IPS-18a (cell line): ENCODE results near the gene EIF4G3.
A peak's percentile ranks its signal among the peaks of the same experiment; 100 is the strongest.
"Not testable (repeated sequence)": the region's sequence is repeated elsewhere in the genome, so short reads cannot be mapped to it uniquely, and the experiment has no call there.

Experiments used
- H3K27ac ChIP-seq: one replicate; pipeline ENCODE4 v1.5.1; 2013; ENCODE audit warnings: low read length
- H3K27me3 ChIP-seq: one replicate; pipeline ENCODE4 v1.6.1; 2013; ENCODE audit warnings: mild to moderate bottlenecking, low read length; ENCODE audit not compliant: control insufficient read depth, insufficient read depth
- H3K36me3 ChIP-seq: one replicate; pipeline ENCODE4 v1.6.1; 2013; ENCODE audit warnings: low read depth, low read length; ENCODE audit not compliant: control insufficient read depth
- H3K4me1 ChIP-seq: one replicate; pipeline ENCODE4 v1.6.1; 2013; ENCODE audit warnings: low read depth, low read length; ENCODE audit not compliant: control insufficient read depth
- H3K4me3 ChIP-seq: one replicate; pipeline ENCODE4 v1.5.1; 2013; ENCODE audit warnings: low read length
- H3K9ac ChIP-seq: one replicate; pipeline ENCODE4 v1.6.1; 2013; ENCODE audit warnings: mild to moderate bottlenecking, low read length, moderate library complexity
- H3K9me3 ChIP-seq: one replicate; pipeline ENCODE4 v1.6.1; 2013; ENCODE audit warnings: low read depth, low read length; ENCODE audit not compliant: control insufficient read depth

Gene EIF4G3, protein sequence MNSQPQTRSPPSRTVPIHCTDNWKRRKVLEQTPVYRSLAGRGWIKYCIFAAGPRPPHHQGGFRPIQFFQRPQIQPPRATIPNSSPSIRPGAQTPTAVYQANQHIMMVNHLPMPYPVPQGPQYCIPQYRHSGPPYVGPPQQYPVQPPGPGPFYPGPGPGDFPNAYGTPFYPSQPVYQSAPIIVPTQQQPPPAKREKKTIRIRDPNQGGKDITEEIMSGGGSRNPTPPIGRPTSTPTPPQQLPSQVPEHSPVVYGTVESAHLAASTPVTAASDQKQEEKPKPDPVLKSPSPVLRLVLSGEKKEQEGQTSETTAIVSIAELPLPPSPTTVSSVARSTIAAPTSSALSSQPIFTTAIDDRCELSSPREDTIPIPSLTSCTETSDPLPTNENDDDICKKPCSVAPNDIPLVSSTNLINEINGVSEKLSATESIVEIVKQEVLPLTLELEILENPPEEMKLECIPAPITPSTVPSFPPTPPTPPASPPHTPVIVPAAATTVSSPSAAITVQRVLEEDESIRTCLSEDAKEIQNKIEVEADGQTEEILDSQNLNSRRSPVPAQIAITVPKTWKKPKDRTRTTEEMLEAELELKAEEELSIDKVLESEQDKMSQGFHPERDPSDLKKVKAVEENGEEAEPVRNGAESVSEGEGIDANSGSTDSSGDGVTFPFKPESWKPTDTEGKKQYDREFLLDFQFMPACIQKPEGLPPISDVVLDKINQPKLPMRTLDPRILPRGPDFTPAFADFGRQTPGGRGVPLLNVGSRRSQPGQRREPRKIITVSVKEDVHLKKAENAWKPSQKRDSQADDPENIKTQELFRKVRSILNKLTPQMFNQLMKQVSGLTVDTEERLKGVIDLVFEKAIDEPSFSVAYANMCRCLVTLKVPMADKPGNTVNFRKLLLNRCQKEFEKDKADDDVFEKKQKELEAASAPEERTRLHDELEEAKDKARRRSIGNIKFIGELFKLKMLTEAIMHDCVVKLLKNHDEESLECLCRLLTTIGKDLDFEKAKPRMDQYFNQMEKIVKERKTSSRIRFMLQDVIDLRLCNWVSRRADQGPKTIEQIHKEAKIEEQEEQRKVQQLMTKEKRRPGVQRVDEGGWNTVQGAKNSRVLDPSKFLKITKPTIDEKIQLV (N-terminal part only)

DNA sequence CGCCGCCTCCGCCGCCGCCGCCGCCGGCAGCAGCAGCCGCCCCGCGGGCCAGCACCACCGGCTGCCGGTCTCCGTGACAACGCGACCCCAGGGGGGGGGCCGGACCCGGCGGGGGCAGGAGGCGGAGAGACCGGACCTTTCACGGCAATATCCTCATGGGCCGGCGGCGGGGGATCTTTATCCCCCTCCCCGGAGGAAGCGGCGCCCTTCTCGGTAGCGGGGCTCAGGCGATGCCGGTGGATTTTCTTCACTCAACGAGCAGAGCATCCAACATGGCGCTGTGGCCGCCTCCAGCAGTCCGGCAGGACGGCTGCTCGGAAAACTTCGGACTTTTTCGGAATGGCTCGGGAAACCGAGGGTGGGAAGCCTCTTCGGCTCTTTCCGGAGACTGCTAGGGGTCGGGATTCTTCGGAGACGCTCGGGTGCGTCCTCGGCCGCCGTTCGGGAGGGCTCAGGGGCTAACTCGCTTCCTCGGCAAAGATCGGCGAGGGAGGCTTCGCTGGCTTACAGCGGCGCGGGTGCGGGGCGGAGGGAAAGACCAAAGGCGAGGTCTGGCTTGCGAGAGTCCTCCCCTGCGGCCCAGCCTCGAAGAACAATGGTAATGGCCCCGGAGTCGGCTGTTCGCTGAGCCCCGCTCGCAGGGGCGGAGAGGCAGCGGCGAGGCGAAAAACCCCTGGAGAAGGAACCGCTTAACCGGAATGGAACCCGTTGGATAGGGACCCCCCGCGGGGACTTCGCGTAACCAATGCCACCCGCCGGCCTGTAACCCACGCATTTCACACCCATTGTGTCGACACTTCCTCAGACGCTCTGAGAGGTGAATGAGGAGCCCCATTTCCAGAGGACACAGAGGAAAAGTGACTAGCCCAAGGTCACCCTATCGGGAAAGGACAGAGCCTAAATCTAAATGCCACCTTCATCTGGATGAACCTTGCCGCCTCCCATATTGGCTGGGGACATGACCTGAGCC is at the start of gene EIF4G3:
EIF4G3 (minus strand) TSS at position 312 of the 970 bp plus-strand sequence. CDS start 174,155 bp downstream, outside the sequence.
- Histone ChIP-seq H3K9me3 (no peaks in the 10 kb centered on the region), H3K27ac (peak within 1 kb of the TSS; percentile 31), H3K4me3 (peak within 1 kb of the TSS; percentile 78), H3K36me3 (no peaks in the 10 kb centered on the region), H3K9ac (peak within 1 kb of the TSS; percentile 83), H3K27me3 (peaks cover 16% of the 10 kb centered on the region), H3K4me1 (peaks cover 11% of the 10 kb centered on the region)

DNA sequence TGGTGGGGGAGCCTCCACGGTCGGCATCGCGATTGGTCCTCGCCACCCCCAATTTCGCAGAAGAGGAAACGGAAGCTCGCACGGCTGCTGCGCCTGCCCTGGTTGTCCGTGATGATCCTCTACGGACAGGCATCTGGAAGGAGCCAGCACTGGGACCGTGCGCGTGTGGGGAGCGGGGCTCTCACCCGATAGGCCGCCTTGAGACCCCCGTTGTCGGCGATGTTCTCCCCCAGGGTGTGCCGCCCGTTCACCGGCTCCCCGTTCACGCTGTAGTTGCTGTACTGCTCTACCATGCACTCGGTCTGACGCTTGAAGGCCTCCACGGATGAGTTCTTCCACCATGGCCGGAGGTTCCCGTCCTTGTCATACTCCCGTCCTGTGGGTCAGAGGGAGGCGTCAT is 48.4 kb upstream of the EIF4G3 start:
- Histone ChIP-seq H3K4me1 (no peaks in the 10 kb centered on the region), H3K4me3 (no peak overlapping the region), H3K36me3 (peaks cover 8% of the 10 kb centered on the region), H3K9me3 (no peaks in the 10 kb centered on the region), H3K9ac (no peak overlapping the region), H3K27me3 (no peaks in the 10 kb centered on the region), H3K27ac (no peak overlapping the region)

DNA sequence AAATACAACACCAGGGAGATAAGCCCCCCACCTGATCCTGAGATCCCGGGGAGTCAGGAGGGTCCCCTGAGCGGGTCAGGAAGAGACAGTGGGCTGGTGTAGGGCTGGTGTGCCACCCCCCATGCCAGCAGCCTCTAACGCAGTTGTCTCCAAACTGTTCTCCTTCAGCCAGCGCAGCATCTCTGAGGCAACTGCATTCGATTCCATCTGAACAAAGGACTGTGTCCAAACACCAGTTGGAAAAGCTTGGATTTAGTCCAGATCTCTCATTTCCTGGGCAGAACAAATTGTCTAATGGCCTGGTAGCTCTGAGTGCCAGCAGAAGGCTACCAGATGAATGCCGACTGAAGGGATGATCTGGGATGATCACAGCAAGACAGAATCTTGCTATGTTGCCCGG is 44.1 kb upstream of the EIF4G3 start:
- H3K4me1 ChIP-seq = no peaks in the 10 kb centered on the region
- no peak overlapping the region for H3K4me3 ChIP-seq
- H3K9ac ChIP-seq = no peak overlapping the region
- no peaks in the 10 kb centered on the region for H3K27me3 ChIP-seq
- peaks cover 12% of the 10 kb centered on the region for H3K36me3 ChIP-seq
- H3K27ac ChIP-seq = no peak overlapping the region
- H3K9me3 ChIP-seq = no peaks in the 10 kb centered on the region

DNA sequence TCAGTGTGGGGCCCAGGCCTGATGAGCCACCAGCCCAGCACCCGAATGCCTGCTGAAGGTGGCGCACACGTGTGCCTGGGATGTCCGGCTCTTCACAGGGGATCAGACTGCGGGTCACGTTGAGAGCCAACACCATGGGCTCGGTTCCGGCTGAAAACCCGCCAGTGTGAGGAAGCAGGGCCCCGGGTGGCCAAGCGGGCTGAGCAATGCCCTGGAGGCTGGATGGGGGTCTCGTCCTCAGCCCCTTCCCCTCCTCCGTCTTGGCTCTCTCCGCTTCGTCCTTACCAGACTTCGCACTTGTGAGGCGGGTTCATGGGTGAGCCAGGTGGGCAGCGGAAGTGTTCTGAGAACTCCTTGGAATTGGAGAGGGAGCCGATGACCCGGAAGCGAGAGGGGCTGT is 43.0 kb upstream of the EIF4G3 start:
- no peaks in the 10 kb centered on the region for H3K27me3 ChIP-seq
- H3K27ac ChIP-seq = no peak overlapping the region
- no peaks in the 10 kb centered on the region for H3K9me3 ChIP-seq
- no peak overlapping the region for H3K4me3 ChIP-seq
- no peak overlapping the region for H3K9ac ChIP-seq
- H3K4me1 ChIP-seq = no peaks in the 10 kb centered on the region
- H3K36me3 ChIP-seq = peaks cover 12% of the 10 kb centered on the region

DNA sequence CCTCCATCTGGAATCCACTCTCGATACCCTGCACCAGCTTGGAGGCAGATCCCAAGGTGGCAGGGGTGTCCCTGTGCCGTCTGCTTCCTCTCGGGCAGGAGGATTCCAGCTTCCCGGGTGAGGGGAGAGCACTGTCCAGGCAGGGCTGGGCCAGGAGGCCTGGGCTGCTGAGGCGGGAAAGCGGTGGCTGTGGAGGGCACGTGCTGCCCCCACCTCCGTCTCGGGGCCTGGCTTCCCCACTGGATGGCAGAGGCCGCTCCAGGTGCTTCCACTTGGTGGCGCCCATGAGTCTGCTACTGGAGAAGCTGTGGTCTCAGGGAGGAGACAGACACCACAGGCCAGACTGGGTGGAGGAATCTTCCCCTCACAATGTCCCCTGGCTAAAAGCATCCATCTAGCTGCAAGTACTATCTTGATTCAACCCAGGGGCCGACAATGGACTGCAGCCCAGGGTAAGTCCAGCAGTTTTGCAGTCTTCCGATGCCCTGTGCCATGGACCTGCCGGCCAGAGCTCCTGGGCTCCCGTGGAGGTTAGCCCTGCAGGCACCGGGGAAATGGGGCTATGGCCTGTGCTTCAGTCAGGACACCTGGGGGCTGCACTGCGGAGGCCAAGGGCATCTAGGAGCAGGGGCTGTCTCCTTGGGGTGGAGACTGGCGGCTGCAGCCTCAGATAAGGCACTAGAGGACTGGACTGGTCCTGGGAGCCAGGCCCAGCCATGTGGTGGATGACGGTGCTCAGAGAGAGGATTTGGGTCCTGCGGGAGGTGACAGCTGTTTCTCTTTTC is 41.3 kb upstream of the EIF4G3 start:
- H3K4me1 ChIP-seq = no peaks in the 10 kb centered on the region
- no peak overlapping the region for H3K27ac ChIP-seq
- no peak overlapping the region for H3K9ac ChIP-seq
- H3K27me3 ChIP-seq = no peaks in the 10 kb centered on the region
- no peaks in the 10 kb centered on the region for H3K9me3 ChIP-seq
- peaks cover 12% of the 10 kb centered on the region for H3K36me3 ChIP-seq
- H3K4me3 ChIP-seq = no peak overlapping the region

DNA sequence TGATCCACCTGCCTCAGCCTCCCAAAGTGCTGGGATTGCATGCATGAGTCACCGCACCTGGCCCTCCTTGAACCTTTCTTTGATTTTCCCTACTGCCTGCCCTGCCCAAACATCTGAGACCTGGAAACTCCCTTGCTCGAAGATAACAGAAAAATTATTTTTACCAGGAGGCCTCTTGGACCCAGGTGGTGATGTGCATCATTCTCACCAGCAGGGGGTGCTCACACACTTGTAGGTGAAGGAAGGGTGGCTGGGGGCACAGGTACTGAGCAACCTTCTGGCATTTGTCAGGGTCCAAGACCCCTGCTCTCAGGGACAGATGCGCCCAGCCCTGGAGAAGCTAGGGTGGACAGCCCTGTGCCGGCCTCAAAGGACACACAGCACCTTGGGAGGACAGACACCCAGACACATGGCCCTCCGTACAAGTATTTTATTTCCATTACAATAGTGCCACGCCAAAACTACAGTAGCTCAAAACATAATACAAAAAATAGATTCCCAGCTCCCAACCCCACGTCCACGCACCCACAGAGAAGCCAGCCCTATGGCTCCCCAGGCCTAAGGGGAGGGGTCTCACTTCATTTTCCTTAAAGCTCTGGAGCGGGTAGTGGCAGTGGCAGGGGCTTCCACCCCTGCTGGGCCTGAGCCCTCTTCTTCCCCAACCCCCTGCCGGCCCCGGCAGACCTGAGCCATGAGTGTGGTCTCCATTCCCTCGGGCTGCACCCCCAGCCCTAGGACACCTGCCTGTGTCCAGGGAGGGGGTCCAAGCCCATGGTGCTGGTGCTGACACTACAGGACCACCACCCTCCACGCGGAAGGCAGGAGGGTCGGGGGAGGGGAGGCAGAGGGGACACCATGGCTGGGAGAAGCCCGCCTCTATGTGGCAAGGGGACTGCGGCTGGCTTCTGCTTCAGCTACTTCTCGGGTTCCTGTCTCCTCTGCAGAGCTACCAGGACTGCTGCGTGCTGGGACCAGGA is 40.4 kb upstream of the EIF4G3 start:
- no peak overlapping the region for H3K9ac ChIP-seq
- peaks cover 12% of the 10 kb centered on the region for H3K36me3 ChIP-seq
- no peaks in the 10 kb centered on the region for H3K27me3 ChIP-seq
- no peaks in the 10 kb centered on the region for H3K4me1 ChIP-seq
- no peaks in the 10 kb centered on the region for H3K9me3 ChIP-seq
- H3K27ac ChIP-seq = no peak overlapping the region
- no peak overlapping the region for H3K4me3 ChIP-seq

DNA sequence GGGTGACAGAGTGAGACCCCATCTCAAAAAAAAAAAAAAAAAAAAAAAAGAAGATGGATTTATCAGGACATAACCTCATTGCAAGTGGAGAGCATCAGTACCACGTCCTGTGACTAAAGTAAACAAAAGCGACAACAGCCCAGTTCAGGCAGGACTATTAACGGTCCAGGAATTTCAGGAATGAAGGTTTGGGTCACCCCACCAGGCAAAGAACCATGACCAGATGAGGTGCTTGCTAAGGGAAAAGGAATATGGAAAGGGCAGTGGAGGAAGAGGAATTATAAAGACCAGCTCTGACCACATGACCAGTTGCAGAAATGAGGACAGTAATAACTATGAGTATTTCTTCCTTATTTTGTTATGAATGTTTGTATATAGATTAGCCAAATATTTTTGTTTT is 35.4 kb upstream of the EIF4G3 start:
- H3K27me3 ChIP-seq = no peaks in the 10 kb centered on the region
- no peaks in the 10 kb centered on the region for H3K36me3 ChIP-seq
- H3K9ac ChIP-seq = no peak overlapping the region
- H3K4me1 ChIP-seq = no peaks in the 10 kb centered on the region
- H3K9me3 ChIP-seq = no peaks in the 10 kb centered on the region
- H3K27ac ChIP-seq = no peak overlapping the region
- H3K4me3 ChIP-seq = no peak overlapping the region

DNA sequence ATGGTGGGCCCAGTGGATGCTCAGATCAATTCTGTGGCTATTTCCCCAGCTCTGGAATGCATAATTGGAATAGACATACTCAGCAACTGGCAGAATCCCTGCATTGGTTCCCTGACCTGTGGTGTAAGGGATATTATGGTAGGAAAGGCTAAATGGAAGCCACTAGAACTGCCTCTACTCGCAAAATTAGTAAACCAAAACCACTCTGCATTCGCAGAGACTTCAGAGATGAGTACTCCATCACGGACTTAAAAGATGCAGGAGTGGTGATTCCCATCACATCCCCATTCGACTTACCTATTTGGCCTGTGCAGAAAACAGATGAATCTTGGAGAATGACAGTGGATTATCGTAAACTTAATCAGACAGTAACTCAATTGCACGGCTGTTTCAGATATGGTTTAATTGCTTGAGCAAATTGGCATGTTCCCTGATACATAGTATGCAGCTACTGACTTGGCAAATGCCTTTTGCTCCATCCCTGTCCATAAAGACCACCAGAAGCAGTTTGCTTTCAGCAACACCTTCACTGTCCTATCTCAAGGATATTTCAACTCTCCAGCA is 31.5 kb upstream of the EIF4G3 start:
- H3K27ac ChIP-seq, H3K9me3 ChIP-seq, H3K27me3 ChIP-seq, H3K36me3 ChIP-seq, H3K4me1 ChIP-seq, H3K4me3 ChIP-seq, H3K9ac ChIP-seq: not testable (repeated sequence)

DNA sequence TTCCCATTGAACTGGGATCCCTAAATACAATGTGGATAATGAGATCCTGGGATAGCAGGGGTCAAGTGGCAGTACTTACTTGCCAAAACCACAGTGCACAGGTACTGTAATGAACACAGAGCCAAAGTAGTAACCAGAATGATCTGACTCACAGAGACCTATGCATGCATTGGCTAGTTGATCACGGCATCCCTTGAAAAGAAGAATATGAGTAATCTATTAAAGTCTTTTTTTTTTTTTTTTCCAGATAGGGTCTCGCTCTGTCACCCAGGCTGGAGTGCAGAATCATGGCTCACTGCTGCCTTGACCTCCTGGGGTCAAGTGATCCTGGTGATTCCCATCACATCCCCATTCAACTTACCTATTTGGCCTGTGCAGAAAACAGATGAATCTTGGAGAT is 29.4 kb upstream of the EIF4G3 start:
- no peak overlapping the region for H3K27ac ChIP-seq
- H3K4me3 ChIP-seq = no peak overlapping the region
- no peak overlapping the region for H3K9ac ChIP-seq
- H3K4me1 ChIP-seq = no peaks in the 10 kb centered on the region
- no peaks in the 10 kb centered on the region for H3K9me3 ChIP-seq
- no peaks in the 10 kb centered on the region for H3K36me3 ChIP-seq
- no peaks in the 10 kb centered on the region for H3K27me3 ChIP-seq
